ENCODE results near the gene SPIN1. TPM values are rescaled to one million over a fixed set of nuclear protein-coding genes. Genes with fewer than 3 reads are reported as not detected.
A peak's percentile ranks its signal among the peaks of the same experiment; 100 is the strongest.

The SPIN1 gene
- polyA plus RNA-seq, 3 donors = 11.0 to 14.0 (median 11.3) TPM

- peaks cover 97% of the 10 kb centered on the region for H3K79me2 ChIP-seq (ENCODE audit: insufficient read depth, low read length)
- H3K4me3 ChIP-seq (replicated peaks in 1 of 3; ENCODE audit: low read depth in 2 of 3, low read length in 3 of 3) = no peak overlapping the region
- Mint-ChIP-seq H3K27ac (peak overlapping the region in 1 of 7 donors; percentile 36), H3K36me3 (peaks cover 9 to 31% of the 10 kb centered on the region in 2 donors), H3K9me3 (peaks cover 24 to 66% (median 48%) of the 10 kb centered on the region in 7 donors), H3K4me3 (no peak overlapping the region), H3K4me1 (no peaks in the 10 kb centered on the region), H3K27me3 (ENCODE audit: low read depth in 3 of 3) (peaks cover 0 to 2% (median 0%) of the 10 kb centered on the region in 3 donors)
- no peak overlapping the region for H3K4me2 ChIP-seq (replicated peaks; ENCODE audit: extremely low read depth, low read length, poor library complexity, severe bottlenecking)
- no peaks in the 10 kb centered on the region for H4K20me1 ChIP-seq (ENCODE audit: insufficient read depth, low read length)
- H3K4me1 ChIP-seq (ENCODE audit: control insufficient read depth in 1 of 2, insufficient read depth in 2 of 2, low read length in 2 of 2) = no peaks in the 10 kb centered on the region
- no peak overlapping the region for H3K27ac ChIP-seq (ENCODE audit: low read depth in 1 of 2, low read length in 2 of 2)
- H3K27me3 ChIP-seq (ENCODE audit: control insufficient read depth in 2 of 2, insufficient read depth in 2 of 2, low read length in 2 of 2) = no peaks in the 10 kb centered on the region
- WGBS (ENCODE audit: insufficient coverage) = 92% methylated on average over 2 of the region's 4 CpGs
- H3K9ac ChIP-seq (ENCODE audit: insufficient read depth, low read length, poor library complexity, severe bottlenecking) = no peak overlapping the region
- H2AFZ ChIP-seq (ENCODE audit: insufficient read depth, low read depth, low read length, poor library complexity, severe bottlenecking) = no peak overlapping the region
- DNase-seq = no peak
- TF ChIP-seq, protein P1, sequence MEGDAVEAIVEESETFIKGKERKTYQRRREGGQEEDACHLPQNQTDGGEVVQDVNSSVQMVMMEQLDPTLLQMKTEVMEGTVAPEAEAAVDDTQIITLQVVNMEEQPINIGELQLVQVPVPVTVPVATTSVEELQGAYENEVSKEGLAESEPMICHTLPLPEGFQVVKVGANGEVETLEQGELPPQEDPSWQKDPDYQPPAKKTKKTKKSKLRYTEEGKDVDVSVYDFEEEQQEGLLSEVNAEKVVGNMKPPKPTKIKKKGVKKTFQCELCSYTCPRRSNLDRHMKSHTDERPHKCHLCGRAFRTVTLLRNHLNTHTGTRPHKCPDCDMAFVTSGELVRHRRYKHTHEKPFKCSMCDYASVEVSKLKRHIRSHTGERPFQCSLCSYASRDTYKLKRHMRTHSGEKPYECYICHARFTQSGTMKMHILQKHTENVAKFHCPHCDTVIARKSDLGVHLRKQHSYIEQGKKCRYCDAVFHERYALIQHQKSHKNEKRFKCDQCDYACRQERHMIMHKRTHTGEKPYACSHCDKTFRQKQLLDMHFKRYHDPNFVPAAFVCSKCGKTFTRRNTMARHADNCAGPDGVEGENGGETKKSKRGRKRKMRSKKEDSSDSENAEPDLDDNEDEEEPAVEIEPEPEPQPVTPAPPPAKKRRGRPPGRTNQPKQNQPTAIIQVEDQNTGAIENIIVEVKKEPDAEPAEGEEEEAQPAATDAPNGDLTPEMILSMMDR (IDR thresholded peaks at IDR 0.05) = no peak
- H3K9me3 ChIP-seq (replicated peaks in 1 of 2; ENCODE audit: control insufficient read depth in 1 of 2, insufficient read depth in 1 of 2, low read length in 2 of 2) = peaks cover 40 to 50% of the 10 kb centered on the region in 2 donors
- H3K36me3 ChIP-seq (replicated peaks in 1 of 2; ENCODE audit: control insufficient read depth in 1 of 2, insufficient read depth in 2 of 2, low read length in 2 of 2) = peaks cover 0 to 23% of the 10 kb centered on the region in 2 donors
- intact Hi-C loops (cut with micrococcal nuclease) = no loop called here
Measured at GRCh38 chr9:88411471-88411870, 23.2 kb downstream of the SPIN1 start.

- H3K36me3 Mint-ChIP-seq = peaks cover 28 to 52% of the 10 kb centered on the region in 2 donors
- TF ChIP-seq, protein P1 (IDR thresholded peaks at IDR 0.05) = no peak
- H3K4me1 Mint-ChIP-seq = peaks cover 1% of the 10 kb centered on the region
- Histone ChIP-seq H3K27me3 (ENCODE audit: control insufficient read depth in 2 of 2, insufficient read depth in 2 of 2, low read length in 2 of 2) (no peaks in the 10 kb centered on the region), H3K4me3 (replicated peaks in 1 of 3; ENCODE audit: low read depth in 2 of 3, low read length in 3 of 3) (no peak overlapping the region), H2AFZ (ENCODE audit: insufficient read depth, low read depth, low read length, poor library complexity, severe bottlenecking) (no peak overlapping the region), H3K9ac (ENCODE audit: insufficient read depth, low read length, poor library complexity, severe bottlenecking) (no peak overlapping the region), H3K4me1 (ENCODE audit: control insufficient read depth in 1 of 2, insufficient read depth in 2 of 2, low read length in 2 of 2) (no peaks in the 10 kb centered on the region), H3K36me3 (replicated peaks in 1 of 2; ENCODE audit: control insufficient read depth in 1 of 2, insufficient read depth in 2 of 2, low read length in 2 of 2) (peaks cover 0 to 50% of the 10 kb centered on the region in 2 donors), H3K27ac (ENCODE audit: low read depth in 1 of 2, low read length in 2 of 2) (no peak overlapping the region), H4K20me1 (ENCODE audit: insufficient read depth, low read length) (no peaks in the 10 kb centered on the region), H3K79me2 (ENCODE audit: insufficient read depth, low read length) (peaks cover 97% of the 10 kb centered on the region), H3K4me2 (replicated peaks; ENCODE audit: extremely low read depth, low read length, poor library complexity, severe bottlenecking) (no peak overlapping the region), H3K9me3 (replicated peaks in 1 of 2; ENCODE audit: control insufficient read depth in 1 of 2, insufficient read depth in 1 of 2, low read length in 2 of 2) (peaks cover 57 to 59% of the 10 kb centered on the region in 2 donors)
- peaks cover 0 to 2% (median 0%) of the 10 kb centered on the region in 3 donors for H3K27me3 Mint-ChIP-seq (ENCODE audit: low read depth in 3 of 3)
- H3K4me3 Mint-ChIP-seq = no peak overlapping the region
- intact Hi-C loops (cut with micrococcal nuclease) = no loop called here
- 100% methylated on average over 1 of the region's 2 CpGs for WGBS (ENCODE audit: insufficient coverage)
- no peak overlapping the region for H3K27ac Mint-ChIP-seq
- no peak for DNase-seq
- peaks cover 32 to 83% (median 52%) of the 10 kb centered on the region in 7 donors for H3K9me3 Mint-ChIP-seq
Measured at GRCh38 chr9:88414298-88414697, 26.1 kb downstream of the SPIN1 start.

Data from CD14-positive monocyte (primary cell).